NCI-H1417 (cell line): ENCODE results near the gene CLEC20A.
A peak's percentile ranks its signal among the peaks of the same experiment; 100 is the strongest.
"Not testable (repeated sequence)": the region's sequence is repeated elsewhere in the genome, so short reads cannot be mapped to it uniquely, and the experiment has no call there.

ENCODE experiments used
- DNase-seq, 3 experiments: peaks; one replicate each; lab custom pipeline; 2025; lab: John Stamatoyannopoulos, UW

Gene CLEC20A

DNA sequence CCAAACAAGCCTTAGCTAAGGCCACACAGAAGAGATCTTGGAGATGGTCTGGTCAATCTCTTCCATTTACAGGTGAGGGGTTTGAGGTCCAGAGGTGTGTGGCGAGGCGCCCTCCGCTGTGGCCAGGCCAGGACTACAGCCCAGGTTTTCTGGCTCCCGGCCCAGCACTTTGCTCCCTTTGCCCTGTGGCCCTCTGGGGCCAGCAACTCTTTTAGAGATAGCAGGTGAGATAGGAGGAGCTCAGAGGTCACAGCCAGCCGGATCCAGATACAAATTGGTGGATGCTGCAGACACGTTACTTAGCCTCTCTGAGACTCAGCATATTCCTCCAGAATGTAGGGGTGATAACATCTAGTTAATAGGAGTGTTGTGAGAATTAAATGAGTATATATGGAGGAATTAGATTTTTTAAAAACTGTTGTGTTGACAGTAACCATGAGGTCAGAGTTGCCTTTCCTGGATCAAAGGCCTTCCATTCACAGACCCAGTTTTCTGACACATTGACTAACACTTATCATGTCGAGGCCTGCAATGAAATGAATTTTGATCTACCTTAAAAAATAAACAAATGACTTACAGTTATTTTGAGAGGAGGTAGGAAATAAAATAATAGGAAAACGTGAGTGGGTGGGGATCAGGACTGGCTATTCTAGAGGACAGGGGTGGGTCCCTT lies 32.7 kb upstream of the CLEC20A start:
- no peak for DNase-seq

DNA sequence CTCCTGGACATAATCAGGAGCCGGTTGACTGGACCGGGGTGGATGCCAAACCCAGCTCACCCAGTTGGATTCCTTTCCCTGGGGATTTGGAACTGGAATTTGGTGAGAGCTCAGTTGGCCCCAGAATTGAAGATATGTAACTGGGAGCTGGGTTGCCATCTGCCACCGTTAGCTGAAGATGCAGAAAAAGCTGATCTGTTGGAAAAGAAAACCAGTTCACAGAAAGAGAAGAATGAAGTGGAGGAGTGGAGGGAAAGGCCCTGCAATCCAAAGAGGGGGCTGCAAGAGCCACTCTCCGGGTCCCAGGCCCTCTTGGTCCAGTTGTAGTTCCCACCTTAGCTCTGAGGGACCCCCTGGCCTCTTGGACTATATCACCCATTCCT lies 32.2 kb upstream of the CLEC20A start:
- no peak for DNase-seq

- DNase-seq: peak in 1 of 3 experiments; percentile 27
Observed at GRCh38 chr1:178528228-178528952, 31.6 kb upstream of the CLEC20A start.

GRCh38 chr1:178527117-178527516 lies 30.4 kb upstream of the CLEC20A start:
- no peak for DNase-seq

DNA sequence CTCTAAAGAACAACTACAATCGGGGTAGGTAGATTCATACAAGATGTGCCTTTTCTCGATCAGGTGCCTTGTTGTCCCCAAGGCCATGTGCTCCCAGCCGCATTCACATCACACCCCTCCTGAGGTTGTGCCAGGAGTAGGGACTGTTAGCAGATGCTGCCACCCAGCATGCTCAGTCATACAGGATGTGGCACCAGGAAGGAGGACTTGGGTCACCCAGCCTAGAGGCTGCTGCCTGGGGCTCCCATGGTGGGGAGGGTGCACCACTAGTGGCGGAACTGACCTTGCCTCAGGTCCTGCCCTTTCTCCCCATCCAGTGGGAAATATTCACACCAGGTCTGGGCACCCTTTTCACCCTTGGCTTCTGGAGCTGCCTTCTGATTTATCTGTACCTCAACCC lies 24.5 kb upstream of the CLEC20A start:
- no peak for DNase-seq

DNA sequence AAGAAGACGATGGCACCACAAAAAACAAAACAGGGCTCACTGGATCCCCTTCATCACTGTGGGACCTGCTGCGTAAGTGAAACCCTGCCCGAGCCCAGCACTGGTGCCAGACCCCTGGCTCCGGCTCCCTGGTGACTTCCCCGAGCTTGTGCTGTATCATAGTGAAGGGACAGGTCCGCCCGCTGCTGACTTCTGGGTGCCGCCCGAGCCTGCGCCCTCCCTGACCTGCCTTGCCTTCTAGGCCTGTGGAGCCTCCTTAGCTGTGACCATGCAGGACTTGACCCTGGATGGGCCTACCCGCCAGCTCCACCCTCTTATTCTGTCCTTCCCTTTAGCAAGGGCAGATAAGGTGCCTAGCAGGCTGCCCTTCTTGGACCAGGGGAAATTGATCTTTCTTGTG lies 24.0 kb upstream of the CLEC20A start:
- no peak for DNase-seq

DNA sequence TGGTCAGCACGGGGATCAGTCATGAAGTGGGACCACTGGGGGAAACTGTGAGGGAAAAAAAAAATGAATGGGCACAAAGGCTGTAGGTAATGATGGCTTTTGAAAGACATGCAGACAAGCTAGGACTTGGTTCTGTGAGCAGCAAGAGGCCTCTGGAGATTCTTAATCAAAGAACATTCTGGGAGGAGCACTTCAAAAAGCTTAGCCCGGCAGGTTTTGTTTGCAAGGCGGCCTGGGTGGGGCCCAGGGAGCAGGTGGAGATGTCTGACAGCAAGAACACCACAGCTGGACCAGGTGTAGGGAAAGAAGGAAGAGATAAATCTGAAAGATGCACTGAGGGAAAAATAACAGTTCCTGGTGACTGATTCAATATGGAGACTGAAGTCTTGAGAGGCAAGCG lies 22.1 kb upstream of the CLEC20A start:
- DNase-seq: peak in 2 of 3 experiments; percentile 37 to 99

GRCh38 chr1:178516110-178516509 lies 19.3 kb upstream of the CLEC20A start:
- DNase-seq: no peak

- peak in 1 of 3 experiments; percentile 65 for DNase-seq
Observed at GRCh38 chr1:178513278-178513983, 16.7 kb upstream of the CLEC20A start.

GRCh38 chr1:178512566-178513277 lies 16.0 kb upstream of the CLEC20A start, which contains the start of gene TEX35:
Gene TEX35, plus strand, starts transcription at chr1:178513109. Its CDS starts 80 bp downstream, at chr1:178513189.
- DNase-seq: no peak

DNA sequence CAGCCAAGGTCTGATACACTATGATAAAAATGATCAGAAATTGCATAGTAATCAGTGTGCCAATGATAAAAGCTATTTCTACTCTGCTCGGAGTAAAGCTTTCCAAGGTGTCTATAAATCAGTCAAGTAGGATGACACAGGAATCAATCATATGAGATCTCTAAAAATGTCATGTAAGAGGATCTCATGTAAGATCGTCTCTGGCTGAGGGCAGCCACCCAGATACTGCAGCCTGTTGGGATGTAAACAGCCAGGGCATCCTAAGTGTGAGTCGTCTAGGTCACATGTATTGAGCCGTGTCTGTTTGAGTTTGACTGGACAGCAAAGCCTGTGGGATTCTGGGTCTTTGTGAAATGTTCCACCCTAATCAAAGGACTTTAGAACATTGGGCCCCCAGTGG lies 13.4 kb upstream of the CLEC20A start:
- DNase-seq: no peak

GRCh38 chr1:178509414-178510007 lies 12.7 kb upstream of the CLEC20A start:
- DNase-seq: peak in 1 of 3 experiments; percentile 12

DNA sequence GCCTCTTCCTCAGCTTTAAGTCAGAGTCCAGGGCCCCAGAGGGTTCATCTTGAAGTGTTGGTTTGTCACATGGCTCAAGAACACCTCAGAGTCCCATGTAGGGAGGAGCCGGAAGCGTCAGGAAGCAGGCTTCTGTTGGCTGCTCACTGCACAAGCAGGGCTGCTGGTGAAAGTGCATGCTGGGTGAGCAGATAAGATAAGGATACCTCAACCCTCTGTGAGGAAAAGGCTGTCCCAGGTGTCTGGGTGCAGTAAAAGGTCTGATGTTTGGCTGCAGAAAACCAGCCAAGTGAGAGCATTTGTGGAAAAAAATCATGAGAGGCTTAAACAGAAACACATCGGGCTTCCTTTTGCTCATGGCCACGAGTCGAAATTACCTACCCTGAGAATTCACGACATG lies 9.9 kb upstream of the CLEC20A start:
- peak in 1 of 3 experiments; percentile 60 for DNase-seq

- no peak for DNase-seq
Observed at GRCh38 chr1:178506177-178506576, 9.4 kb upstream of the CLEC20A start.

- no peak for DNase-seq
Observed at GRCh38 chr1:178504286-178504685, 7.5 kb upstream of the CLEC20A start.

- peak in 2 of 3 experiments; percentile 13 to 70 for DNase-seq
Observed at GRCh38 chr1:178503849-178504248, 7.1 kb upstream of the CLEC20A start.

GRCh38 chr1:178503316-178503715 lies 6.6 kb upstream of the CLEC20A start:
- not testable (repeated sequence) for DNase-seq

- no peak for DNase-seq
Observed at GRCh38 chr1:178502856-178503255, 6.1 kb upstream of the CLEC20A start.

GRCh38 chr1:178502330-178502714 lies 5.6 kb upstream of the CLEC20A start:
- DNase-seq: no peak

GRCh38 chr1:178501705-178502329 lies 5.1 kb upstream of the CLEC20A start:
- DNase-seq: peak; percentile 46 to 90 (median 77)

DNA sequence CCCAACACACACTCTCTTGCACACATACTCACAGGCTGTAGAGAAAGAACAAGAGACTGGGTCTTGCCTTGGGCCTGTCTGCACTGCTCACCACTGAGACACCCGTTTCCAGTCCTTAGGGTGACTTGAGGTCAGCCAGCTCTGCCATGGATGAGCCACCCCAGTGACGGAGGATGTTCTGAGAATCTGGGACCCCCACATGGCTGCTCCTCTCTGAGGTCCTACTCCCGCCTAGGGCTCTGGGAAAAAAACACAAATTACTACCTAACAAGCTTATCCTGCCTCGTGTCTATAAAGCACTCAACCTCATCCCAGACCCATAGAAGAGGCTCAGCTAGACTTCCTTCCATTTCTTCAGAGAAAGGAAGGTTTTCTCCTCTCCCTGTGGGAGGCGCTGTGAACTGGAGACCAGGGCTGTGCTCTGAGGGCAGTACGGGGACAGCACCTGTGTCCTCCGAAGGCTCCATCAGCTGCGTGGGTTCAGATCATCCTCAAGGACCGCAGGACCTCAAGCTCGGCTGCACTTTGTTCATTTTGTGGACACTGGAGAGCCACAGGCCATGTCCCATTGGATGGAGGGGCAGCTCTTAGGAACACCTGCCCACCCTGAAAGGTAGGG lies 4.3 kb upstream of the CLEC20A start:
- DNase-seq: no peak
